CMK (cell line): Measurements from ENCODE around the gene GLIS2.

Experiments
- DNase-seq: peaks from one replicate; pipeline ENCODE4 v3.0.0-alpha.2; 2010; ENCODE audit warnings: low read depth

The GLIS2 gene

GRCh38 chr16:4298761-4299522, 16.9 kb upstream of the GLIS2 start:
- no peak for DNase-seq

- no peak for DNase-seq
Measured at GRCh38 chr16:4301177-4301576, 14.7 kb upstream of the GLIS2 start.

- DNase-seq: no peak
Measured at GRCh38 chr16:4301968-4302367, 13.9 kb upstream of the GLIS2 start.

- no peak for DNase-seq
Measured at GRCh38 chr16:4303973-4304372, 11.9 kb upstream of the GLIS2 start.

GRCh38 chr16:4306470-4307214, 9.2 kb upstream of the GLIS2 start:
- no peak for DNase-seq

GRCh38 chr16:4307215-4308037, 8.4 kb upstream of the GLIS2 start:
- DNase-seq: peak; percentile 94

- no peak for DNase-seq
Measured at GRCh38 chr16:4309102-4309832, 6.6 kb upstream of the GLIS2 start.

- DNase-seq: no peak
Measured at GRCh38 chr16:4309833-4310266, 6.0 kb upstream of the GLIS2 start.

GRCh38 chr16:4313563-4314531, 2.0 kb upstream of the GLIS2 start:
- no peak for DNase-seq

- DNase-seq: no peak
Measured at GRCh38 chr16:4314532-4315185, 1.2 kb upstream of the GLIS2 start.

- no peak for DNase-seq
Measured at GRCh38 chr16:4316108-4316863, 419 bp downstream of the GLIS2 start.

GRCh38 chr16:4316864-4317531, 1.1 kb downstream of the GLIS2 start:
- no peak for DNase-seq

- DNase-seq: no peak
Measured at GRCh38 chr16:4317532-4318450, 1.9 kb downstream of the GLIS2 start.

- DNase-seq: no peak
Measured at GRCh38 chr16:4318451-4318910, 2.6 kb downstream of the GLIS2 start.

- DNase-seq: no peak
Measured at GRCh38 chr16:4318967-4319366, 3.1 kb downstream of the GLIS2 start.

GRCh38 chr16:4319454-4320421, 3.9 kb downstream of the GLIS2 start:
- no peak for DNase-seq
